ENCODE measurements around the gene TMEM235. TPM values are rescaled to one million over a fixed set of nuclear protein-coding genes. Genes with fewer than 3 reads are reported as not detected.
A peak's percentile ranks its signal among the peaks of the same experiment; 100 is the strongest.

Gene TMEM235
- total and polyA plus RNA-seq, 9 of the 15 experiments (the other 6 are each of a cell fraction or from before 2014, with no cell fraction given): not detected

DNA sequence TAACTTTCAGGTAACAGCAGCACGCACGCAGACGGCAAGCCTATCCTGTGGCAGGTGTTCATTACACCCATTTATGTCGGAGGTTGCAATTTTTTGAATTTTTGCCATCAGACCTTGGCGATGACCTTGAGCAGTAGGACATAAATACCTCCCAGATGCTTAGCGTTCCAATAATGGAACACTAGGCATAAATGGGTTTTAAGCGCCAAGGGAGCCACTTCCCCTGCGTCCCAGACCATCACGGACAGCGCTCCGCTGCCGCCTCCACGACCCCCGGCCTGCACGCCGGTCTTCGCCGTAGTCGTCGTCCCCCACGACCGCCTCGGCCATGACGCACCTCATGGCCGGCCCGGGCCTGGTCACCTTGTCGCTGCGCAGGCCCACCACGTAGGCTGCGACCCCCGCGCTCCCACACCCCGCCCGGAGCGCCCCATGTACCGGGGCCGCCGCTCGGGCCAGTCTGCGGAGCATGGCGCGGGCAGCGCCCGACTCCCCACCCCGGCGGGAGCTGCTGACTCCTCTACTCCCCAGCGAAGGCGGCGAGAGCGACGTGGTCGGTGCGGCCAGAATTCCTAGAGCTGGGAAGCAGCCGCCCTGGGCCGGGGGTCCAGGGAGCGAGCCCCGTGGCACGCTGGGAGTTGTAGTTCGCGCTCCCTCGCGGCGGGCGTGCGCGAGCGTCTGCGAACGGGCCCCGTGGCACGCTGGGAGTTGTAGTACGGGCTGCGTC lies 22.7 kb downstream of the TMEM235 start (continued):
- TF ChIP-seq, protein P1, sequence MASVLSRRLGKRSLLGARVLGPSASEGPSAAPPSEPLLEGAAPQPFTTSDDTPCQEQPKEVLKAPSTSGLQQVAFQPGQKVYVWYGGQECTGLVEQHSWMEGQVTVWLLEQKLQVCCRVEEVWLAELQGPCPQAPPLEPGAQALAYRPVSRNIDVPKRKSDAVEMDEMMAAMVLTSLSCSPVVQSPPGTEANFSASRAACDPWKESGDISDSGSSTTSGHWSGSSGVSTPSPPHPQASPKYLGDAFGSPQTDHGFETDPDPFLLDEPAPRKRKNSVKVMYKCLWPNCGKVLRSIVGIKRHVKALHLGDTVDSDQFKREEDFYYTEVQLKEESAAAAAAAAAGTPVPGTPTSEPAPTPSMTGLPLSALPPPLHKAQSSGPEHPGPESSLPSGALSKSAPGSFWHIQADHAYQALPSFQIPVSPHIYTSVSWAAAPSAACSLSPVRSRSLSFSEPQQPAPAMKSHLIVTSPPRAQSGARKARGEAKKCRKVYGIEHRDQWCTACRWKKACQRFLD (CRISPR knock-in tag; IDR thresholded peaks at IDR 0.05): peak; percentile 46; the same call in 1 of the 2 replicates
- no peak for TF ChIP-seq ZSCAN29 (IDR thresholded peaks at IDR 0.05)
- peak; percentile 57; the same call in 1 of the 2 replicates for TF ChIP-seq CREB1 (IDR thresholded peaks at IDR 0.05)
- peak; percentile 85 for TF ChIP-seq CREB1 (CRISPR knock-in tag; IDR thresholded peaks at IDR 0.05)
- TF ChIP-seq, protein P2, sequence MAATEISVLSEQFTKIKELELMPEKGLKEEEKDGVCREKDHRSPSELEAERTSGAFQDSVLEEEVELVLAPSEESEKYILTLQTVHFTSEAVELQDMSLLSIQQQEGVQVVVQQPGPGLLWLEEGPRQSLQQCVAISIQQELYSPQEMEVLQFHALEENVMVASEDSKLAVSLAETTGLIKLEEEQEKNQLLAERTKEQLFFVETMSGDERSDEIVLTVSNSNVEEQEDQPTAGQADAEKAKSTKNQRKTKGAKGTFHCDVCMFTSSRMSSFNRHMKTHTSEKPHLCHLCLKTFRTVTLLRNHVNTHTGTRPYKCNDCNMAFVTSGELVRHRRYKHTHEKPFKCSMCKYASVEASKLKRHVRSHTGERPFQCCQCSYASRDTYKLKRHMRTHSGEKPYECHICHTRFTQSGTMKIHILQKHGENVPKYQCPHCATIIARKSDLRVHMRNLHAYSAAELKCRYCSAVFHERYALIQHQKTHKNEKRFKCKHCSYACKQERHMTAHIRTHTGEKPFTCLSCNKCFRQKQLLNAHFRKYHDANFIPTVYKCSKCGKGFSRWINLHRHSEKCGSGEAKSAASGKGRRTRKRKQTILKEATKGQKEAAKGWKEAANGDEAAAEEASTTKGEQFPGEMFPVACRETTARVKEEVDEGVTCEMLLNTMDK (IDR thresholded peaks at IDR 0.05; ENCODE audit: borderline replicate concordance, insufficient read depth, low read depth, low read length, poor library complexity, severe bottlenecking): no peak
- TF ChIP-seq SAFB2 (IDR thresholded peaks at IDR 0.05; ENCODE audit: borderline replicate concordance, low read depth, low read length, severe bottlenecking): no peak
- TF ChIP-seq GABPB1 (CRISPR knock-in tag; IDR thresholded peaks at IDR 0.05): peak; percentile 84
- no peak for TF ChIP-seq ZNF239 (CRISPR knock-in tag; IDR thresholded peaks at IDR 0.05)
- TF ChIP-seq TGIF2 (CRISPR knock-in tag; IDR thresholded peaks at IDR 0.05): 0 out of 2 replicates have a peak, but pooled peaks have one; percentile 25
- no peak for TF ChIP-seq ZNF699 (CRISPR knock-in tag; IDR thresholded peaks at IDR 0.05; ENCODE audit: insufficient replicate concordance)
- TF ChIP-seq, protein P3, sequence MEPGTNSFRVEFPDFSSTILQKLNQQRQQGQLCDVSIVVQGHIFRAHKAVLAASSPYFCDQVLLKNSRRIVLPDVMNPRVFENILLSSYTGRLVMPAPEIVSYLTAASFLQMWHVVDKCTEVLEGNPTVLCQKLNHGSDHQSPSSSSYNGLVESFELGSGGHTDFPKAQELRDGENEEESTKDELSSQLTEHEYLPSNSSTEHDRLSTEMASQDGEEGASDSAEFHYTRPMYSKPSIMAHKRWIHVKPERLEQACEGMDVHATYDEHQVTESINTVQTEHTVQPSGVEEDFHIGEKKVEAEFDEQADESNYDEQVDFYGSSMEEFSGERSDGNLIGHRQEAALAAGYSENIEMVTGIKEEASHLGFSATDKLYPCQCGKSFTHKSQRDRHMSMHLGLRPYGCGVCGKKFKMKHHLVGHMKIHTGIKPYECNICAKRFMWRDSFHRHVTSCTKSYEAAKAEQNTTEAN (CRISPR knock-in tag; IDR thresholded peaks at IDR 0.05): 0 out of 2 replicates have a peak, but pooled peaks have one; percentile 40
- TF ChIP-seq, protein P4, sequence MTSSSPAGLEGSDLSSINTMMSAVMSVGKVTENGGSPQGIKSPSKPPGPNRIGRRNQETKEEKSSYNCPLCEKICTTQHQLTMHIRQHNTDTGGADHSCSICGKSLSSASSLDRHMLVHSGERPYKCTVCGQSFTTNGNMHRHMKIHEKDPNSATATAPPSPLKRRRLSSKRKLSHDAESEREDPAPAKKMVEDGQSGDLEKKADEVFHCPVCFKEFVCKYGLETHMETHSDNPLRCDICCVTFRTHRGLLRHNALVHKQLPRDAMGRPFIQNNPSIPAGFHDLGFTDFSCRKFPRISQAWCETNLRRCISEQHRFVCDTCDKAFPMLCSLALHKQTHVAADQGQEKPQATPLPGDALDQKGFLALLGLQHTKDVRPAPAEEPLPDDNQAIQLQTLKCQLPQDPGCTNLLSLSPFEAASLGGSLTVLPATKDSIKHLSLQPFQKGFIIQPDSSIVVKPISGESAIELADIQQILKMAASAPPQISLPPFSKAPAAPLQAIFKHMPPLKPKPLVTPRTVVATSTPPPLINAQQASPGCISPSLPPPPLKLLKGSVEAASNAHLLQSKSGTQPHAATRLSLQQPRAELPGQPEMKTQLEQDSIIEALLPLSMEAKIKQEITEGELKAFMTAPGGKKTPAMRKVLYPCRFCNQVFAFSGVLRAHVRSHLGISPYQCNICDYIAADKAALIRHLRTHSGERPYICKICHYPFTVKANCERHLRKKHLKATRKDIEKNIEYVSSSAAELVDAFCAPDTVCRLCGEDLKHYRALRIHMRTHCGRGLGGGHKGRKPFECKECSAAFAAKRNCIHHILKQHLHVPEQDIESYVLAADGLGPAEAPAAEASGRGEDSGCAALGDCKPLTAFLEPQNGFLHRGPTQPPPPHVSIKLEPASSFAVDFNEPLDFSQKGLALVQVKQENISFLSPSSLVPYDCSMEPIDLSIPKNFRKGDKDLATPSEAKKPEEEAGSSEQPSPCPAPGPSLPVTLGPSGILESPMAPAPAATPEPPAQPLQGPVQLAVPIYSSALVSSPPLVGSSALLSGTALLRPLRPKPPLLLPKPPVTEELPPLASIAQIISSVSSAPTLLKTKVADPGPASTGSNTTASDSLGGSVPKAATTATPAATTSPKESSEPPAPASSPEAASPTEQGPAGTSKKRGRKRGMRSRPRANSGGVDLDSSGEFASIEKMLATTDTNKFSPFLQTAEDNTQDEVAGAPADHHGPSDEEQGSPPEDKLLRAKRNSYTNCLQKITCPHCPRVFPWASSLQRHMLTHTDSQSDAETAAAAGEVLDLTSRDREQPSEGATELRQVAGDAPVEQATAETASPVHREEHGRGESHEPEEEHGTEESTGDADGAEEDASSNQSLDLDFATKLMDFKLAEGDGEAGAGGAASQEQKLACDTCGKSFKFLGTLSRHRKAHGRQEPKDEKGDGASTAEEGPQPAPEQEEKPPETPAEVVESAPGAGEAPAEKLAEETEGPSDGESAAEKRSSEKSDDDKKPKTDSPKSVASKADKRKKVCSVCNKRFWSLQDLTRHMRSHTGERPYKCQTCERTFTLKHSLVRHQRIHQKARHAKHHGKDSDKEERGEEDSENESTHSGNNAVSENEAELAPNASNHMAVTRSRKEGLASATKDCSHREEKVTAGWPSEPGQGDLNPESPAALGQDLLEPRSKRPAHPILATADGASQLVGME (CRISPR knock-in tag; IDR thresholded peaks at IDR 0.05): peak; percentile 34; the same call in 1 of the 2 replicates
- no peak for TF ChIP-seq NFIX (CRISPR knock-in tag; IDR thresholded peaks at IDR 0.05; ENCODE audit: low read depth)
